HepG2 (cell line): ENCODE measurements around the gene FLAD1. TPM values are rescaled to one million over a fixed set of nuclear protein-coding genes. Genes with fewer than 3 reads are reported as not detected.
A peak's percentile ranks its signal among the peaks of the same experiment; 100 is the strongest.

Experiments used
- CBX2 ChIP-seq, 2 experiments: fragments of 200-600 bp in 1 of 2; sonication (generic); formaldehyde crosslinking in 1 of 2; IDR thresholded peaks; 2 replicates each; pipeline versions ENCODE4 v1.7.0 to v1.8.1; 2018 to 2022; ENCODE audit warnings: low read depth in 2 of 2, low read length in 1 of 2, mild to moderate bottlenecking in 1 of 2, missing genetic modification reagents in 1 of 2
- FOXA3 ChIP-seq: IDR thresholded peaks from 2 replicates; pipeline ENCODE4 v1.6.1; 2016; ENCODE audit warnings: missing genetic modification reagents, missing compliant biosample characterization
- GTF2F1 ChIP-seq: fragments of 150-350 bp; IDR thresholded peaks from 2 replicates; pipeline ENCODE4 v1.6.1; 2014; ENCODE audit warnings: low read length
- HNF4G ChIP-seq, 2 experiments: sonication (generic) in 1 of 2; formaldehyde crosslinking in 1 of 2; IDR thresholded peaks; 2 replicates each; pipeline versions ENCODE4 v1.4.0 to v1.6.1; 2011 to 2020; ENCODE audit warnings: borderline replicate concordance in 2 of 2, low read depth in 2 of 2, mild to moderate bottlenecking in 2 of 2, low read length in 1 of 2, missing genetic modification reagents in 1 of 2, moderate library complexity in 1 of 2
- HNRNPK ChIP-seq: fragments of 200-400 bp; formaldehyde crosslinking; IDR thresholded peaks from 2 replicates; pipeline ENCODE4 v1.6.1; 2018; ENCODE audit warnings: low read length, low read depth, moderate library complexity, mild to moderate bottlenecking; ENCODE audit not compliant: poor library complexity, severe bottlenecking
- KLF15 ChIP-seq: sonication (generic); formaldehyde crosslinking; IDR thresholded peaks from 2 replicates; pipeline ENCODE4 v1.8.1; 2023; ENCODE audit warnings: borderline replicate concordance, mild to moderate bottlenecking, inconsistent platforms, missing genetic modification reagents, mixed read lengths
- MXI1 ChIP-seq: IDR thresholded peaks from 3 replicates; pipeline ENCODE4 v1.6.1; 2012; ENCODE audit warnings: low read depth, low read length, inconsistent platforms, borderline replicate concordance
- POLR2A ChIP-seq, 2 experiments: IDR thresholded peaks; 2 replicates each; pipeline ENCODE4 v1.6.1; 2011; ENCODE audit warnings: low read depth in 2 of 2, low read length in 2 of 2, mild to moderate bottlenecking in 1 of 2, moderate library complexity in 1 of 2; ENCODE audit not compliant: insufficient read depth in 1 of 2
- RFX5 ChIP-seq: IDR thresholded peaks from 2 replicates; pipeline ENCODE4 v1.6.1; 2011; ENCODE audit warnings: low read depth, low read length, improper control_type of control experiment
- TOPORS ChIP-seq: sonication (generic); formaldehyde crosslinking; IDR thresholded peaks from 2 replicates; pipeline ENCODE4 v1.8.0; 2023; ENCODE audit warnings: mild to moderate bottlenecking, missing genetic modification reagents
- polyA plus RNA-seq, 8 experiments: library from polyadenylated mRNA; depleted of rRNA in 3 of 8; stranded (reverse) in 7 of 8; unstranded in 1 of 8; fragments of >200 nt; fragmentation: Illumina TruSeq in 4 of 8; extraction: Trizol in 4 of 8; gene quantifications; 2 replicates each; pipeline versions ENCODE4 v1.2.1 to v1.2.3, GENCODE V29; 2011 to 2016; ENCODE audit warnings: low read depth in 4 of 8, missing spikeins in 1 of 8, mixed read lengths in 1 of 8; ENCODE audit not compliant: insufficient read depth in 1 of 8
- total RNA-seq, 5 experiments: library from RNA; depleted of rRNA; stranded (reverse); fragments of >200 nt; fragmentation: Illumina TruSeq; extraction: Trizol; gene quantifications; 2 replicates each; pipeline ENCODE4 v1.2.3, GENCODE V29; 2016; ENCODE audit warnings: low read depth in 1 of 5
- TF ChIP-seq, protein P1 (sequence below): sonication (generic); formaldehyde crosslinking; IDR thresholded peaks from 2 replicates; pipeline ENCODE4 v1.8.0; 2022; ENCODE audit warnings: missing genetic modification reagents, mild to moderate bottlenecking, moderate library complexity, borderline replicate concordance
- TF ChIP-seq, protein P2 (sequence below): sonication (generic); formaldehyde crosslinking; IDR thresholded peaks from 2 replicates; pipeline ENCODE4 v1.4.0; 2020; ENCODE audit warnings: missing genetic modification reagents
- TF ChIP-seq, protein P3 (sequence below): sonication (generic); formaldehyde crosslinking; IDR thresholded peaks from 2 replicates; pipeline ENCODE4 v1.4.0; 2020; ENCODE audit warnings: missing genetic modification reagents, borderline replicate concordance
- TF ChIP-seq, protein P4 (sequence below): sonication (generic); formaldehyde crosslinking; IDR thresholded peaks from 2 replicates; pipeline ENCODE4 v1.8.1; 2023; ENCODE audit warnings: mild to moderate bottlenecking, missing genetic modification reagents

FLAD1 gene
- total and polyA plus RNA-seq, 2 of the 13 experiments (the other 11 are each of a cell fraction or from before 2014, with no cell fraction given): 25.9 to 32.8 TPM

DNA sequence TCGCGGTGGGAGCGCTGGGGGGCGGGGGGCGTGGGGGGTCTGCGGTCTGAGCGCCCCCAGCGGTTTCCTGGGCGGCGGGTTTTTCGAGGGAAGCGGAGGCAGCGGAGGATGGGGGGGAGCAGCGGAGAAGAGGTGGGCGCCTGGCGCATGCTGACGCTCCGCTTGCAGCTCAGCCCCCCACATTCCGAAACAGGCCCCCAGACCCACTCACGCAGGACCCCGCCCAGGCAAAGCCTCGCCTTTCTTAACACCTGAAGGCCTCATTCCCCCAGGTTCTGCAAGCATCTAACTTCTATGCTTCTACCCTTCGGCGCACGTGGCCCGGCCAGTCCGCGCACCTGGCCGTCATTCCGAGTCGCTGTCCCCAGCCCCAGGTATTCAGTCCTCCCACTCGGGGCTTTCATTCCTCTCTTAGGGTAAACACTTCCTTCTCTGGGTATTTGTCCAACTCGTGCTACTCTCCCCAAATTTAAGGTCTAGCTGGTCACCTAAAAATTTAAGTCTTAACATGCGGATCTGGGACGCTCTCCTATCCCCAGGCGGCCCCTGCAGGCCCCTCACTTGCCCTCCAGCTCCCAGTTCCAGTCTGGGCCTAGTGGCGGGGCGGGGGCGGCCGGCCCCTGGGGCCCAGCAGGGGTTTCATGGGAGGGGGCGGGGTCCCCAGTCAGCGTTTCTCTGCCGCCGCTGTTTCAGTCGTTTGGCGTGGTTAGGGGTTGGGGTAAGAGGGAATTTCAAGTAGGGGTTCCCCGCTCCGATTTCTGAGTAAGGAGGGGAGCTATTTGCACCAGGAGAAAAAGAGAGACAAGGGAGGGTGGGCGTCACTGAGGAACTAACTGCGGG is 16.6 kb downstream of the FLAD1 start (continued):
- TF ChIP-seq, protein P1, sequence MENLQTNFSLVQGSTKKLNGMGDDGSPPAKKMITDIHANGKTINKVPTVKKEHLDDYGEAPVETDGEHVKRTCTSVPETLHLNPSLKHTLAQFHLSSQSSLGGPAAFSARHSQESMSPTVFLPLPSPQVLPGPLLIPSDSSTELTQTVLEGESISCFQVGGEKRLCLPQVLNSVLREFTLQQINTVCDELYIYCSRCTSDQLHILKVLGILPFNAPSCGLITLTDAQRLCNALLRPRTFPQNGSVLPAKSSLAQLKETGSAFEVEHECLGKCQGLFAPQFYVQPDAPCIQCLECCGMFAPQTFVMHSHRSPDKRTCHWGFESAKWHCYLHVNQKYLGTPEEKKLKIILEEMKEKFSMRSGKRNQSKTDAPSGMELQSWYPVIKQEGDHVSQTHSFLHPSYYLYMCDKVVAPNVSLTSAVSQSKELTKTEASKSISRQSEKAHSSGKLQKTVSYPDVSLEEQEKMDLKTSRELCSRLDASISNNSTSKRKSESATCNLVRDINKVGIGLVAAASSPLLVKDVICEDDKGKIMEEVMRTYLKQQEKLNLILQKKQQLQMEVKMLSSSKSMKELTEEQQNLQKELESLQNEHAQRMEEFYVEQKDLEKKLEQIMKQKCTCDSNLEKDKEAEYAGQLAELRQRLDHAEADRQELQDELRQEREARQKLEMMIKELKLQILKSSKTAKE (CRISPR knock-in tag): no peak
- peak; percentile 57; the same call in 1 of the 3 replicates for TF ChIP-seq MXI1
- TF ChIP-seq, protein P2, sequence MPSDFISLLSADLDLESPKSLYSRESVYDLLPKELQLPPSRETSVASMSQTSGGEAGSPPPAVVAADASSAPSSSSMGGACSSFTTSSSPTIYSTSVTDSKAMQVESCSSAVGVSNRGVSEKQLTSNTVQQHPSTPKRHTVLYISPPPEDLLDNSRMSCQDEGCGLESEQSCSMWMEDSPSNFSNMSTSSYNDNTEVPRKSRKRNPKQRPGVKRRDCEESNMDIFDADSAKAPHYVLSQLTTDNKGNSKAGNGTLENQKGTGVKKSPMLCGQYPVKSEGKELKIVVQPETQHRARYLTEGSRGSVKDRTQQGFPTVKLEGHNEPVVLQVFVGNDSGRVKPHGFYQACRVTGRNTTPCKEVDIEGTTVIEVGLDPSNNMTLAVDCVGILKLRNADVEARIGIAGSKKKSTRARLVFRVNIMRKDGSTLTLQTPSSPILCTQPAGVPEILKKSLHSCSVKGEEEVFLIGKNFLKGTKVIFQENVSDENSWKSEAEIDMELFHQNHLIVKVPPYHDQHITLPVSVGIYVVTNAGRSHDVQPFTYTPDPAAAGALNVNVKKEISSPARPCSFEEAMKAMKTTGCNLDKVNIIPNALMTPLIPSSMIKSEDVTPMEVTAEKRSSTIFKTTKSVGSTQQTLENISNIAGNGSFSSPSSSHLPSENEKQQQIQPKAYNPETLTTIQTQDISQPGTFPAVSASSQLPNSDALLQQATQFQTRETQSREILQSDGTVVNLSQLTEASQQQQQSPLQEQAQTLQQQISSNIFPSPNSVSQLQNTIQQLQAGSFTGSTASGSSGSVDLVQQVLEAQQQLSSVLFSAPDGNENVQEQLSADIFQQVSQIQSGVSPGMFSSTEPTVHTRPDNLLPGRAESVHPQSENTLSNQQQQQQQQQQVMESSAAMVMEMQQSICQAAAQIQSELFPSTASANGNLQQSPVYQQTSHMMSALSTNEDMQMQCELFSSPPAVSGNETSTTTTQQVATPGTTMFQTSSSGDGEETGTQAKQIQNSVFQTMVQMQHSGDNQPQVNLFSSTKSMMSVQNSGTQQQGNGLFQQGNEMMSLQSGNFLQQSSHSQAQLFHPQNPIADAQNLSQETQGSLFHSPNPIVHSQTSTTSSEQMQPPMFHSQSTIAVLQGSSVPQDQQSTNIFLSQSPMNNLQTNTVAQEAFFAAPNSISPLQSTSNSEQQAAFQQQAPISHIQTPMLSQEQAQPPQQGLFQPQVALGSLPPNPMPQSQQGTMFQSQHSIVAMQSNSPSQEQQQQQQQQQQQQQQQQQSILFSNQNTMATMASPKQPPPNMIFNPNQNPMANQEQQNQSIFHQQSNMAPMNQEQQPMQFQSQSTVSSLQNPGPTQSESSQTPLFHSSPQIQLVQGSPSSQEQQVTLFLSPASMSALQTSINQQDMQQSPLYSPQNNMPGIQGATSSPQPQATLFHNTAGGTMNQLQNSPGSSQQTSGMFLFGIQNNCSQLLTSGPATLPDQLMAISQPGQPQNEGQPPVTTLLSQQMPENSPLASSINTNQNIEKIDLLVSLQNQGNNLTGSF: no peak
- TF ChIP-seq KLF15 (CRISPR knock-in tag): no peak
- TF ChIP-seq, protein P3, sequence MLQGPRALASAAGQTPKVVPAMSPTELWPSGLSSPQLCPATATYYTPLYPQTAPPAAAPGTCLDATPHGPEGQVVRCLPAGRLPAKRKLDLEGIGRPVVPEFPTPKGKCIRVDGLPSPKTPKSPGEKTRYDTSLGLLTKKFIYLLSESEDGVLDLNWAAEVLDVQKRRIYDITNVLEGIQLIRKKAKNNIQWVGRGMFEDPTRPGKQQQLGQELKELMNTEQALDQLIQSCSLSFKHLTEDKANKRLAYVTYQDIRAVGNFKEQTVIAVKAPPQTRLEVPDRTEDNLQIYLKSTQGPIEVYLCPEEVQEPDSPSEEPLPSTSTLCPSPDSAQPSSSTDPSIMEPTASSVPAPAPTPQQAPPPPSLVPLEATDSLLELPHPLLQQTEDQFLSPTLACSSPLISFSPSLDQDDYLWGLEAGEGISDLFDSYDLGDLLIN (CRISPR knock-in tag): no peak
- TF ChIP-seq POLR2A (IDR thresholded peaks at IDR 0.05; ENCODE audit: insufficient read depth in 1 of 2, low read depth in 2 of 2, low read length in 2 of 2): peak; percentile 21 to 34; a peak in 2 of 4 replicates
- TF ChIP-seq HNF4G (IDR thresholded peaks at IDR 0.05; ENCODE audit: borderline replicate concordance, low read depth, low read length): no peak
- TF ChIP-seq HNF4G (CRISPR knock-in tag; IDR thresholded peaks at IDR 0.05; ENCODE audit: borderline replicate concordance, low read depth): no peak
- no peak for TF ChIP-seq TOPORS
- TF ChIP-seq, protein P4, sequence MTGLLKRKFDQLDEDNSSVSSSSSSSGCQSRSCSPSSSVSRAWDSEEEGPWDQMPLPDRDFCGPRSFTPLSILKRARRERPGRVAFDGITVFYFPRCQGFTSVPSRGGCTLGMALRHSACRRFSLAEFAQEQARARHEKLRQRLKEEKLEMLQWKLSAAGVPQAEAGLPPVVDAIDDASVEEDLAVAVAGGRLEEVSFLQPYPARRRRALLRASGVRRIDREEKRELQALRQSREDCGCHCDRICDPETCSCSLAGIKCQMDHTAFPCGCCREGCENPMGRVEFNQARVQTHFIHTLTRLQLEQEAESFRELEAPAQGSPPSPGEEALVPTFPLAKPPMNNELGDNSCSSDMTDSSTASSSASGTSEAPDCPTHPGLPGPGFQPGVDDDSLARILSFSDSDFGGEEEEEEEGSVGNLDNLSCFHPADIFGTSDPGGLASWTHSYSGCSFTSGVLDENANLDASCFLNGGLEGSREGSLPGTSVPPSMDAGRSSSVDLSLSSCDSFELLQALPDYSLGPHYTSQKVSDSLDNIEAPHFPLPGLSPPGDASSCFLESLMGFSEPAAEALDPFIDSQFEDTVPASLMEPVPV (CRISPR knock-in tag): 0 out of 2 replicates have a peak, but pooled peaks have one; percentile 2
- no peak for TF ChIP-seq FOXA3 (CRISPR knock-in tag)
- no peak for TF ChIP-seq CBX2 (IDR thresholded peaks at IDR 0.05; ENCODE audit: low read depth, low read length)
- no peak for TF ChIP-seq CBX2 (CRISPR knock-in tag; IDR thresholded peaks at IDR 0.05; ENCODE audit: low read depth)
- no peak for TF ChIP-seq RFX5
- peak; percentile 52 for TF ChIP-seq HNRNPK
- TF ChIP-seq GTF2F1: no peak
